K562 (cell line): Measurements from ENCODE around the gene ST7. TPM values are rescaled to one million over a fixed set of nuclear protein-coding genes. Genes with fewer than 3 reads are reported as not detected.

Source experiments
- ATAC-seq: fragments of 200-7000 bp; cut with Tn5 transposase; 3 replicates; pipeline ENCODE4 v1.9.1; 2020; ENCODE audit warnings: moderate library complexity
- BruUV-seq: library from RNA; stranded (reverse); fragments of 400-500 nt; replicated peaks from 2 replicates; lab custom pipeline; 2021; lab: Mats Ljungman, UMichigan
- CTCF ChIA-PET: fragments of 300-600 bp; formaldehyde crosslinking; extraction: SDS; loops from one replicate; lab custom pipeline; 2021; ENCODE audit warnings: low intra/inter-chr PET ratio; lab: Yijun Ruan, JAX
- POLR2A ChIA-PET: fragments of 300-600, 350-650 bp; sonication (Branson Sonifier 250); formaldehyde crosslinking; extraction: SDS; loops from one replicate; lab custom pipeline; 2021; ENCODE audit warnings: antibody characterized with exemption, inconsistent platforms; lab: Yijun Ruan, JAX
- DNase-seq, 4 experiments: peaks; one replicate each; pipeline versions ENCODE4 v3.0.0 to v3.0.0-alpha.2; 2011 to 2018; ENCODE audit warnings: low spot score in 3 of 4, mixed read lengths in 3 of 4; ENCODE audit errors: extremely low read depth in 1 of 4
- FAIRE-seq: peaks from 2 replicates; lab custom pipeline; 2011; peaks lifted over from hg19 to GRCh38; lab: Jason Lieb, UNC
- H2AFZ ChIP-seq: 2 replicates; pipeline ENCODE4 v1.6.0; 2011; ENCODE audit warnings: low read depth, low read length, control low read depth, inconsistent platforms
- H3K27ac ChIP-seq: fragments of 200-600 bp; 3 replicates; pipeline ENCODE4 v1.8.0; 2011; ENCODE audit warnings: low read depth, mild to moderate bottlenecking, control low read depth, inconsistent platforms, low read length, moderate library complexity, mixed read lengths; ENCODE audit errors: extremely low read depth
- H3K27me3 ChIP-seq, 2 experiments: fragments of 300-600 bp in 1 of 2; 2 replicates in 1 of 2; 3 replicates in 1 of 2; pipeline versions ENCODE4 v1.6.0 to v1.8.0; 2011; ENCODE audit warnings: inconsistent platforms in 2 of 2, low read length in 2 of 2, mild to moderate bottlenecking in 1 of 2, mixed read lengths in 1 of 2, moderate library complexity in 1 of 2; ENCODE audit not compliant: control insufficient read depth in 2 of 2, insufficient read depth in 2 of 2
- H3K36me3 ChIP-seq: fragments of 300-600 bp; 3 replicates; pipeline ENCODE4 v1.8.0; 2011; ENCODE audit warnings: mild to moderate bottlenecking, low read length, inconsistent platforms; ENCODE audit not compliant: control insufficient read depth, insufficient read depth
- H3K4me1 ChIP-seq, 2 experiments: fragments of 200-600 bp in 1 of 2; replicated peaks in 1 of 2; 2 replicates in 1 of 2; 3 replicates in 1 of 2; pipeline versions ENCODE4 v1.5.1 to v1.8.0; 2011; ENCODE audit warnings: inconsistent platforms in 2 of 2, low read length in 2 of 2, mild to moderate bottlenecking in 1 of 2, mixed read lengths in 1 of 2, moderate library complexity in 1 of 2; ENCODE audit not compliant: control insufficient read depth in 2 of 2, insufficient read depth in 2 of 2
- H3K4me2 ChIP-seq: 2 replicates; pipeline ENCODE4 v1.6.1; 2011; ENCODE audit warnings: low read length, control low read depth, inconsistent platforms, mixed read lengths; ENCODE audit not compliant: insufficient read depth
- H3K4me3 ChIP-seq: fragments of 200-600 bp; sonication (generic), shearing (Covaris generic); 2 replicates; pipeline ENCODE4 v1.5.1; 2016; ENCODE audit warnings: control low read depth, inconsistent platforms
- H3K79me2 ChIP-seq: fragments of 200-600 bp; 3 replicates; pipeline ENCODE4 v1.8.0; 2011; ENCODE audit warnings: low read length, inconsistent platforms; ENCODE audit not compliant: control insufficient read depth, insufficient read depth
- H3K9ac ChIP-seq, 2 experiments: 2 replicates each; pipeline versions ENCODE4 v1.6.0 to v1.6.1; 2011; ENCODE audit warnings: low read depth in 2 of 2, low read length in 2 of 2, control low read depth in 1 of 2, inconsistent platforms in 1 of 2, mild to moderate bottlenecking in 1 of 2, mixed read lengths in 1 of 2; ENCODE audit not compliant: insufficient read depth in 1 of 2
- H3K9me1 ChIP-seq: one replicate; pipeline ENCODE4 v1.6.0; 2011; ENCODE audit warnings: inconsistent platforms, mild to moderate bottlenecking, low read length, moderate library complexity; ENCODE audit not compliant: control insufficient read depth, insufficient read depth
- H3K9me3 ChIP-seq: replicated peaks from 2 replicates; pipeline ENCODE4 v1.5.1; 2011; ENCODE audit warnings: low read depth, low read length, inconsistent platforms; ENCODE audit not compliant: control insufficient read depth, insufficient read depth
- H4K20me1 ChIP-seq: replicated peaks from 2 replicates; pipeline ENCODE4 v1.6.1; 2011; ENCODE audit warnings: low read length, inconsistent platforms, mixed read lengths; ENCODE audit not compliant: control insufficient read depth, insufficient read depth
- ADNP ChIP-seq: fragments of 200-800 bp; sonication (Bioruptor generic); IDR thresholded peaks from 2 replicates; pipeline ENCODE4 v1.6.1; 2016; ENCODE audit warnings: missing genetic modification characterization, missing compliant biosample characterization
- CTCFL ChIP-seq: IDR thresholded peaks from 2 replicates; pipeline ENCODE4 v1.6.1; 2011; ENCODE audit warnings: borderline replicate concordance, low read depth, mild to moderate bottlenecking, moderate library complexity, low read length; ENCODE audit not compliant: insufficient read depth, poor library complexity, severe bottlenecking
- FOXK2 ChIP-seq, 2 experiments: fragments of 450-650 bp; IDR thresholded peaks in 1 of 2; conservative IDR thresholded peaks in 1 of 2; 2 replicates each; pipeline ENCODE4 v1.6.1; 2016; ENCODE audit warnings: low read depth in 2 of 2, mild to moderate bottlenecking in 1 of 2
- GTF2F1 ChIP-seq: IDR thresholded peaks from 2 replicates; pipeline ENCODE4 v1.6.1; 2011; ENCODE audit warnings: low read depth, low read length, improper control_type of control experiment
- HMGXB4 ChIP-seq: sonication (generic); formaldehyde crosslinking; IDR thresholded peaks from 2 replicates; pipeline ENCODE4 v1.8.1; 2023; ENCODE audit warnings: mild to moderate bottlenecking, missing genetic modification reagents
- MAFG ChIP-seq: fragments of 450-650 bp; conservative IDR thresholded peaks from 2 replicates; pipeline ENCODE4 v1.6.1; 2016; ENCODE audit warnings: missing genetic modification characterization, missing compliant biosample characterization
- MLX ChIP-seq, 2 experiments: fragments of 450-650 bp in 1 of 2; sonication (generic) in 1 of 2; formaldehyde crosslinking; conservative IDR thresholded peaks; 2 replicates each; pipeline versions ENCODE4 v1.4.0 to v1.8.1; 2020 to 2022; ENCODE audit warnings: mild to moderate bottlenecking in 1 of 2, missing genetic modification reagents in 1 of 2
- PCBP1 ChIP-seq: fragments of 200-400 bp; formaldehyde crosslinking; IDR thresholded peaks from 2 replicates; pipeline ENCODE4 v1.6.1; 2018; ENCODE audit warnings: mild to moderate bottlenecking, low read depth, low read length; ENCODE audit not compliant: poor library complexity, severe bottlenecking
- SAFB2 ChIP-seq: fragments of 200-400 bp; formaldehyde crosslinking; IDR thresholded peaks from 2 replicates; pipeline ENCODE4 v1.6.1; 2018; ENCODE audit warnings: borderline replicate concordance, low read length, low read depth, moderate library complexity; ENCODE audit not compliant: severe bottlenecking
- TCF15 ChIP-seq: fragments of 250-450 bp; sonication (Bioruptor Pico); IDR thresholded peaks from 2 replicates; pipeline ENCODE4 v1.8.0; 2022; ENCODE audit warnings: moderate library complexity, mild to moderate bottlenecking, inconsistent platforms
- in situ Hi-C: fragments of 300-500 bp; cut with MboI; formaldehyde crosslinking; loops from 4 replicates; pipeline ENCODE4 v1.15.0; 2018; ENCODE audit warnings: inconsistent platforms, mixed read lengths
- intact Hi-C: fragments of 100-400 bp; cut with micrococcal nuclease; formaldehyde crosslinking; loops from 2 replicates; pipeline ENCODE4 v1.14.2; 2022
- polyA plus RNA-seq, 8 experiments: library from polyadenylated mRNA; depleted of rRNA in 4 of 8; stranded (reverse) in 5 of 8; unstranded in 3 of 8; fragments of >200 nt; fragmentation: Nextera tagmentation in 2 of 8; fragmentation: Illumina TruSeq in 1 of 8; extraction: Ambion mirVana in 2 of 8; extraction: Trizol in 1 of 8; gene quantifications; 2 replicates each; pipeline versions ENCODE4 v1.2.1 to v1.2.3, GENCODE V29; 2011 to 2014; ENCODE audit warnings: inconsistent platforms in 1 of 8, missing spikeins in 1 of 8
- total RNA-seq, 7 experiments: library from RNA; depleted of rRNA in 6 of 7; stranded (reverse); fragments of >200 nt in 6 of 7; fragmentation: Illumina TruSeq in 2 of 7; extraction: Trizol in 2 of 7; gene quantifications; 2 replicates each; pipeline versions ENCODE4 v1.2.1 to v1.2.3, GENCODE V29; 2011 to 2021; ENCODE audit warnings: low replicate concordance in 1 of 7

The ST7 gene
- total and polyA plus RNA-seq, 9 of the 15 experiments (the other 6 are each of a cell fraction or from before 2014, with no cell fraction given), result 23.9 to 56.3 (median 36.9) TPM

GRCh38 chr7:117053432-117053831 is 100.1 kb downstream of the ST7 start:
- intact Hi-C loops, result no loop called here

More at GRCh38 chr7:117053432-117053831, 100.1 kb downstream of the ST7 start:
- peaks cover 6 to 12% of the 10 kb centered on the region in 2 experiments; a peak in 4 of 5 replicates for H3K4me1 ChIP-seq
- peaks cover 3% of the 10 kb centered on the region for H3K9me1 ChIP-seq
- TF ChIP-seq MAFG (no peak), TCF15 (CRISPR knock-in tag) (no peak), ADNP (no peak), HMGXB4 (CRISPR knock-in tag) (no peak), CTCFL (no peak), PCBP1 (no peak), SAFB2 (no peak), MLX (CRISPR knock-in tag; conservative IDR thresholded peaks at IDR 0.05) (no peak), FOXK2 (conservative IDR thresholded peaks at IDR 0.05 in 1 of 2, IDR thresholded peaks at IDR 0.05 in 1 of 2; ENCODE audit: low read depth in 2 of 2) (no peak), GTF2F1 (no peak)
- no peak overlapping the region for H3K4me2 ChIP-seq
- BruUV-seq, result no TSS peak
- no peak overlapping the region for H3K4me3 ChIP-seq
- H3K79me2 ChIP-seq, result peaks cover 67% of the 10 kb centered on the region
- in situ Hi-C loops, result no loop called here
- no peak overlapping the region for H3K27ac ChIP-seq
- no peak overlapping the region for H2AFZ ChIP-seq
- no peak overlapping the region for H3K9ac ChIP-seq
- ChIA-PET CTCF (no interaction called here), POLR2A (no interaction called here)
- ATAC-seq (no peak; the same call in 2 of the 3 replicates), DNase-seq (no peak), FAIRE-seq (no peak)
- H3K9me3 ChIP-seq, result no peaks in the 10 kb centered on the region
- H3K36me3 ChIP-seq, result peaks cover 8% of the 10 kb centered on the region; the same call in 1 of the 3 replicates
- H4K20me1 ChIP-seq, result no peaks in the 10 kb centered on the region; the same call in 1 of the 2 replicates
- H3K27me3 ChIP-seq, result no peaks in the 10 kb centered on the region
